Natural killer cell (primary cell): ENCODE data around the gene APBA1. TPM values are rescaled to one million over a fixed set of nuclear protein-coding genes. Genes with fewer than 3 reads are reported as not detected.

Source experiments
- ATAC-seq, 3 donors: fragments of 150-1000 bp in 2 of 3; fragments of 200-7000 bp in 1 of 3; cut with Tn5 transposase; 1 replicate in 1 of 3; 2 replicates in 2 of 3; pipeline ENCODE4 v1.10.0; 2021; ENCODE audit warnings: mild to moderate bottlenecking in 2 of 3, moderate library complexity in 2 of 3
- DNase-seq, 2 donors: peaks; one replicate each; pipeline versions ENCODE4 v3.0.0 to v3.0.0-alpha.2; 2013 to 2021; ENCODE audit warnings: mixed read lengths in 1 of 2
- H3K27ac ChIP-seq: one replicate; pipeline ENCODE4 v1.5.1; 2013; ENCODE audit warnings: mild to moderate bottlenecking, low read length
- H3K27me3 ChIP-seq: one replicate; pipeline ENCODE4 v1.6.1; 2013; ENCODE audit warnings: low read length; ENCODE audit not compliant: control insufficient read depth, insufficient read depth
- H3K36me3 ChIP-seq: one replicate; pipeline ENCODE4 v1.6.1; 2013; ENCODE audit warnings: low read length; ENCODE audit not compliant: control insufficient read depth, insufficient read depth
- H3K4me1 ChIP-seq: one replicate; pipeline ENCODE4 v1.6.1; 2013; ENCODE audit warnings: low read length; ENCODE audit not compliant: control insufficient read depth, insufficient read depth
- H3K4me3 ChIP-seq: one replicate; pipeline ENCODE4 v1.5.1; 2013; ENCODE audit warnings: low read length
- H3K9me3 ChIP-seq: one replicate; pipeline ENCODE4 v1.6.1; 2013; ENCODE audit warnings: low read length; ENCODE audit not compliant: control insufficient read depth, insufficient read depth
- H3K27ac Mint-ChIP-seq, 2 donors: one replicate each; pipeline ENCODE4 v1.8.0; 2022; ENCODE audit warnings: mild to moderate bottlenecking in 2 of 2, mixed read lengths in 2 of 2, moderate library complexity in 1 of 2
- H3K27me3 Mint-ChIP-seq, 2 donors: one replicate each; pipeline ENCODE4 v1.8.0; 2022; ENCODE audit warnings: low read depth in 2 of 2, mixed read lengths in 2 of 2
- H3K36me3 Mint-ChIP-seq: one replicate; pipeline ENCODE4 v1.8.0; 2022; ENCODE audit warnings: mixed read lengths
- H3K4me1 Mint-ChIP-seq, 2 donors: one replicate each; pipeline ENCODE4 v1.8.0; 2022; ENCODE audit warnings: mixed read lengths in 2 of 2
- H3K4me3 Mint-ChIP-seq: one replicate; pipeline ENCODE4 v1.8.0; 2022; ENCODE audit warnings: mild to moderate bottlenecking, moderate library complexity, mixed read lengths
- H3K9me3 Mint-ChIP-seq, 2 donors: one replicate each; pipeline ENCODE4 v1.8.0; 2022; ENCODE audit warnings: mixed read lengths in 2 of 2
- CTCF ChIP-seq: fragments of 200-600 bp; IDR thresholded peaks from one replicate; pipeline ENCODE4 v1.8.0; 2022; ENCODE audit warnings: antibody characterized with exemption
- WGBS: methylation state at CpG from one replicate; pipeline ENCODE4 v1.1.7; 2013; ENCODE audit warnings: missing lambda C conversion rate; ENCODE audit not compliant: insufficient coverage; 5-methylcytosine and 5-hydroxymethylcytosine counted together
- intact Hi-C: fragments of 100-400 bp; cut with micrococcal nuclease; formaldehyde crosslinking; loops from one replicate; pipeline ENCODE4 v1.14.2; 2022
- total RNA-seq, 4 donors: library from RNA; stranded (reverse); fragments of 120-200 nt in 1 of 4; gene quantifications; one replicate each; pipeline versions ENCODE4 v1.2.3 to v1.2.4, GENCODE V29; 2013 to 2022

The APBA1 gene
- total RNA-seq, 3 donors from 2014 or later (not counting 1 experiment from before 2014, with no cell fraction given): 0.11 to 0.31 (median 0.13) TPM

DNA sequence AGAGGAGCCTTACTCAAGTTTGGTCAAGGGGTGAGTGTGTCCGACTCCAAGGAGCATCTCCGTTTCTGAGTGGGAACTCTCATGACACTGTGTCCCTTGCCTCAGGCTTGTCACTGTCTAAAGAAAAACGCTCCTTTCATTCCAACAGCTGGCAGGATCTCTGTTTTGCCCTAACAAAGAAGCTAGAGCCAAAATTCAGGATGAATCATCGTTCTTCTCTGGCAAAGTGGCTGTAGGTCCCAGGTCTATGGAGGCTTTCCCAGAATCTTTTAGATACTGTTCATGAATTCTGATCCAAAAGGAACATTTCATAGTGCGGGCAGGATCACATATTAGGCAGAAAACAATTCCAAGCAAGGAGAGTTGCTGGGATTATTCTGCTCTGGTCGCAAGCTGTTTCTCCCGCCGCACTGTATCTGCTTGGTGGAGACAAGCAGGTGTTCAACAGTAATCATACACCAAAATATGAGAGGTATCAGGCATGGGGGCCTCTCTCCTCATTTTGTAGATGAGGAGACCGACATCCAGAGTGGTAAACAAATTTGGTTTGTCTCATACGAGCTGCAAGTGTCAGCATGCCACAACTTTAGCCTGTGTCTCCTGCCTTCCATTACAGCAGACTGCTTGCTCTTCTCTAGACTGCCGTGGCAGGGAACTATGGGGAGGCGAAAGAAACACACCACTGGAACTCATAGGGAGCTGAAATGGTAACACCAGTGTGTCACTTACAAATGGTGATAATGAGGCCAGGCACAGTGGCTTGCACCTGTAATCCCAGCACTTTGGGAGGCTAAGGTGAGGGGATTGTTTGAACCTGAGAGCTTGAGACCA, 274.6 kb downstream of the APBA1 start:
- ATAC-seq (no peak), DNase-seq (no peak)
- Histone ChIP-seq H3K4me1 (no peaks in the 10 kb centered on the region), H3K4me3 (no peak overlapping the region), H3K9me3 (no peaks in the 10 kb centered on the region), H3K27ac (no peak overlapping the region), H3K27me3 (no peaks in the 10 kb centered on the region), H3K36me3 (no peaks in the 10 kb centered on the region)
- intact Hi-C loops: no loop called here
- H3K36me3 Mint-ChIP-seq: no peaks in the 10 kb centered on the region
- H3K9me3 Mint-ChIP-seq: no peaks in the 10 kb centered on the region
- peaks cover 1 to 2% of the 10 kb centered on the region in 2 donors for H3K27me3 Mint-ChIP-seq
- no peak overlapping the region for H3K27ac Mint-ChIP-seq
- WGBS: 69% methylated on average over 12 of the region's 12 CpGs
- TF ChIP-seq CTCF: no peak
- H3K4me1 Mint-ChIP-seq: no peaks in the 10 kb centered on the region
- no peak overlapping the region for H3K4me3 Mint-ChIP-seq

GRCh38 chr9:69396759-69397158, 275.4 kb downstream of the APBA1 start:
- ATAC-seq (no peak), DNase-seq (no peak)
- Mint-ChIP-seq H3K4me3 (no peak overlapping the region), H3K36me3 (no peaks in the 10 kb centered on the region), H3K27ac (no peak overlapping the region), H3K4me1 (no peaks in the 10 kb centered on the region), H3K9me3 (no peaks in the 10 kb centered on the region), H3K27me3 (peaks cover 0 to 2% of the 10 kb centered on the region in 2 donors)
- no peak overlapping the region for H3K27ac ChIP-seq
- intact Hi-C loops: no loop called here
- 91% methylated on average over 2 of the region's 2 CpGs for WGBS
- no peaks in the 10 kb centered on the region for H3K27me3 ChIP-seq
- no peaks in the 10 kb centered on the region for H3K9me3 ChIP-seq
- H3K36me3 ChIP-seq: no peaks in the 10 kb centered on the region
- H3K4me3 ChIP-seq: no peak overlapping the region
- no peak for TF ChIP-seq CTCF
- H3K4me1 ChIP-seq: no peaks in the 10 kb centered on the region

- Mint-ChIP-seq H3K36me3 (no peaks in the 10 kb centered on the region), H3K4me3 (no peak overlapping the region), H3K4me1 (no peaks in the 10 kb centered on the region), H3K9me3 (no peaks in the 10 kb centered on the region), H3K27me3 (peaks cover 0 to 2% of the 10 kb centered on the region in 2 donors), H3K27ac (no peak overlapping the region)
- no peaks in the 10 kb centered on the region for H3K36me3 ChIP-seq
- H3K4me3 ChIP-seq: no peak overlapping the region
- WGBS: 95% methylated on average over 3 of the region's 5 CpGs
- no peaks in the 10 kb centered on the region for H3K4me1 ChIP-seq
- no peak for DNase-seq
- no peaks in the 10 kb centered on the region for H3K27me3 ChIP-seq
- H3K27ac ChIP-seq: no peak overlapping the region
- H3K9me3 ChIP-seq: no peaks in the 10 kb centered on the region
- intact Hi-C loops: no loop called here
- ATAC-seq: no peak
- TF ChIP-seq CTCF: no peak
Measured at GRCh38 chr9:69395718-69396117, 276.5 kb downstream of the APBA1 start.

DNA sequence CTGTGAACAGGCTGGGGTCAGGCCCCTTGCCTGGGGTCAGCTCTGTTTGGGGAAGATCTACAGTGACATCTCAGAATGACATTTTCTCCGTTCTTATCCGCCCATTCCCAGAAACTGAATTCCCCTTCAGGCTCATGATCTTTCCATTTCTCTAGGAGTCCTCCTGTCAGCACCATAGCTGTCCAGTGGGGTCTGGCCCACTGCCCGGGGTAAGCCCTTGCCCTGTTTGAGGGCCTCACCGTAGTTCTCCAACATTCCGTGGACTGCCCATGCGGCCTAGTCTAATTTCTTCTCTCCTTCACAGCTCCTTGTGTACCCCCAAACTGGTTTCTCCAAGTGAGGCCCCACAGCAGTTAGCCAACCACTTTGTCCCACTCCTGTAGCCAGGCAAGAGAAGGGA, 278.7 kb downstream of the APBA1 start:
- Mint-ChIP-seq H3K9me3 (no peaks in the 10 kb centered on the region), H3K27me3 (peaks cover 2 to 3% of the 10 kb centered on the region in 2 donors), H3K4me1 (no peaks in the 10 kb centered on the region), H3K36me3 (no peaks in the 10 kb centered on the region), H3K4me3 (no peak overlapping the region), H3K27ac (no peak overlapping the region)
- ATAC-seq (no peak), DNase-seq (no peak)
- Histone ChIP-seq H3K4me1 (no peaks in the 10 kb centered on the region), H3K27me3 (no peaks in the 10 kb centered on the region), H3K4me3 (no peak overlapping the region), H3K9me3 (no peaks in the 10 kb centered on the region), H3K27ac (no peak overlapping the region), H3K36me3 (no peaks in the 10 kb centered on the region)
- intact Hi-C loops: no loop called here
- no peak for TF ChIP-seq CTCF
- WGBS: 92% methylated on average over 6 of the region's 6 CpGs
